RWPE2 (cell line): ENCODE results near the gene ACR.
A peak's percentile ranks its signal among the peaks of the same experiment; 100 is the strongest.

Experiments used
- ATAC-seq: fragments of 200-7000 bp; cut with Tn5 transposase; 3 replicates; pipeline ENCODE4 v1.9.1; 2021; ENCODE audit warnings: low read depth
- DNase-seq: peaks from one replicate; pipeline ENCODE4 v3.0.0-alpha.2; 2020; ENCODE audit warnings: low spot score
- H3K27ac ChIP-seq: fragments of 450-650 bp; 2 replicates; pipeline ENCODE4 v1.5.1; 2017; ENCODE audit warnings: mild to moderate bottlenecking; ENCODE audit not compliant: poor library complexity, severe bottlenecking
- H3K27me3 ChIP-seq: fragments of 250-450 bp; sonication (Bioruptor Pico); 2 replicates; pipeline ENCODE4 v1.5.1; 2021; ENCODE audit warnings: mild to moderate bottlenecking, moderate library complexity; ENCODE audit not compliant: insufficient read depth, poor library complexity, severe bottlenecking
- H3K36me3 ChIP-seq: fragments of 250-450 bp; sonication (Bioruptor Pico); 2 replicates; pipeline ENCODE4 v1.5.1; 2020; ENCODE audit warnings: low read depth, mild to moderate bottlenecking, moderate library complexity
- H3K4me1 ChIP-seq: fragments of 250-450 bp; sonication (Bioruptor Pico); 2 replicates; pipeline ENCODE4 v1.5.1; 2021; ENCODE audit warnings: mild to moderate bottlenecking, moderate library complexity; ENCODE audit not compliant: insufficient read depth, poor library complexity, severe bottlenecking
- H3K4me3 ChIP-seq: fragments of 250-450 bp; sonication (Bioruptor Pico); 2 replicates; pipeline ENCODE4 v1.5.1; 2021; ENCODE audit warnings: mild to moderate bottlenecking, moderate library complexity; ENCODE audit not compliant: severe bottlenecking
- H3K9me3 ChIP-seq: fragments of 250-450 bp; sonication (Bioruptor Pico); 2 replicates; pipeline ENCODE4 v1.5.1; 2021; ENCODE audit warnings: mild to moderate bottlenecking, moderate library complexity; ENCODE audit not compliant: severe bottlenecking
- TF ChIP-seq, protein P1 (sequence below): fragments of 450-650 bp; IDR thresholded peaks from one replicate; pipeline ENCODE4 v1.5.1; 2017; ENCODE audit warnings: mild to moderate bottlenecking, moderate library complexity; ENCODE audit not compliant: poor library complexity, severe bottlenecking

ACR gene

DNA sequence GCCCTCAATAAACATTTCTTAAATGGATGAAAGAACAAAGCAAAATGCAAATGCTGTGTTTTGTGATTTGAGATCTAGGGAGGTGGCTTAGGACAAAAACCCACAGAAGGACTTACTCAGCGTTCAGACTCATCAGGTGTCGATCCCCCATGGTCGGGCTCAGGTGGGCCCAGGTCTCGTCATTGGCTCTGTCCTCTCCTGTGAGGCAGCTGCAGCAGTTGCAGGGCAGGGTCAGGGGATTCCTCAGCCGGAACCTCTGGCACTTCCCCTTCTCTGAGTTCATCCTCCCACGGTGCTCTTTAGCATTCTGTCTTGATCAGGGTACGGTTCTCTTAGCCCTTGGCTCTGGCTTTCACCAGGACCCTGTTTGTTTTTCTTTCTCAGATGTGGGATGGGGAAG is 14.0 kb upstream of the ACR start:
- Histone ChIP-seq H3K4me3 (no peak overlapping the region), H3K36me3 (no peaks in the 10 kb centered on the region), H3K27me3 (no peaks in the 10 kb centered on the region), H3K27ac (no peak overlapping the region), H3K9me3 (no peaks in the 10 kb centered on the region), H3K4me1 (no peaks in the 10 kb centered on the region)
- TF ChIP-seq, protein P1, sequence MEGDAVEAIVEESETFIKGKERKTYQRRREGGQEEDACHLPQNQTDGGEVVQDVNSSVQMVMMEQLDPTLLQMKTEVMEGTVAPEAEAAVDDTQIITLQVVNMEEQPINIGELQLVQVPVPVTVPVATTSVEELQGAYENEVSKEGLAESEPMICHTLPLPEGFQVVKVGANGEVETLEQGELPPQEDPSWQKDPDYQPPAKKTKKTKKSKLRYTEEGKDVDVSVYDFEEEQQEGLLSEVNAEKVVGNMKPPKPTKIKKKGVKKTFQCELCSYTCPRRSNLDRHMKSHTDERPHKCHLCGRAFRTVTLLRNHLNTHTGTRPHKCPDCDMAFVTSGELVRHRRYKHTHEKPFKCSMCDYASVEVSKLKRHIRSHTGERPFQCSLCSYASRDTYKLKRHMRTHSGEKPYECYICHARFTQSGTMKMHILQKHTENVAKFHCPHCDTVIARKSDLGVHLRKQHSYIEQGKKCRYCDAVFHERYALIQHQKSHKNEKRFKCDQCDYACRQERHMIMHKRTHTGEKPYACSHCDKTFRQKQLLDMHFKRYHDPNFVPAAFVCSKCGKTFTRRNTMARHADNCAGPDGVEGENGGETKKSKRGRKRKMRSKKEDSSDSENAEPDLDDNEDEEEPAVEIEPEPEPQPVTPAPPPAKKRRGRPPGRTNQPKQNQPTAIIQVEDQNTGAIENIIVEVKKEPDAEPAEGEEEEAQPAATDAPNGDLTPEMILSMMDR = no peak
- DNase-seq (no peak), ATAC-seq (no peak)

DNA sequence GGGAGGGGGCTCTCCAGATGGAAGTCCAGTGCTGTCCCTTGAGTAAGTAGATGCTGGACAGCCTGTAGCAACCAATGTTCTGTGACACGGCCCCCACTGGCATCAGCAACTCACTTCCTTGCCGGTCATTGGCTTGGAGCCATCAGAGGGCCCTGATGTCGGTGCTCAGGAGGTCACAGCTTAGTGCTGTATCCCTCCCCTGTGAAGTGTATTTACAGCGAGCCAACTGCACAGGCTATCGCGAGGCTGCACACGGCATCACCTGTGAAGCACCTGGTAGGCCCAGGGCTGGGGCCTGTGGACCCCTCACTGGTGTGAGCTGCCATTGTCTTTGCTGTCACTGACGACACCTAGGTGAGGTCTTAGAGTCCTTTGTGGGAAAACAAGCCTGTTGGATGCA is 13.4 kb upstream of the ACR start:
- Histone ChIP-seq H3K36me3 (no peaks in the 10 kb centered on the region), H3K4me3 (no peak overlapping the region), H3K9me3 (no peaks in the 10 kb centered on the region), H3K27me3 (no peaks in the 10 kb centered on the region), H3K27ac (no peak overlapping the region), H3K4me1 (no peaks in the 10 kb centered on the region)
- DNase-seq (no peak), ATAC-seq (no peak)
- TF ChIP-seq, protein P1 = no peak

DNA sequence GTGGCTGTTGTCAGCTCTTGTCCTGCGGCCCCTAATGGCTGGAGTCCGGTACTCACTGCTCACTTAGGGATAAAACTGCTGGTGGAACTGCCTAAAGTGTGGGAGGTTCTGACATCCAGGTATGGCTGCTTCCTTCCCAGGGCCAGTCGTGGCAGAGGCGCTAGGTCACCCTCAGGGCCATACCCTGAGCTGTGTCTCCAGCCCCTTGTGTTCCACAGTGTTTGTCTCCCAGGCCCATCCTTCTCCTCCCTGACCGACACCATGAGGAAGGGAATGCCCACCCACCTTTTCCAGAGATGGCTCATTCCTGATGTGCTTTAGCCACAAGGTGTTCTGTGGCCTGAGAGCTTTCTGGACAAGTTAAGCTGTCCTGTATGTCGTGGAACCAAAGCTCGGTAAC is 12.4 kb upstream of the ACR start:
- H3K27ac ChIP-seq = no peak overlapping the region
- TF ChIP-seq, protein P1 = no peak
- DNase-seq (no peak), ATAC-seq (no peak)
- H3K27me3 ChIP-seq = no peaks in the 10 kb centered on the region
- no peaks in the 10 kb centered on the region for H3K36me3 ChIP-seq
- H3K9me3 ChIP-seq = no peaks in the 10 kb centered on the region
- H3K4me1 ChIP-seq = no peaks in the 10 kb centered on the region
- no peak overlapping the region for H3K4me3 ChIP-seq

DNA sequence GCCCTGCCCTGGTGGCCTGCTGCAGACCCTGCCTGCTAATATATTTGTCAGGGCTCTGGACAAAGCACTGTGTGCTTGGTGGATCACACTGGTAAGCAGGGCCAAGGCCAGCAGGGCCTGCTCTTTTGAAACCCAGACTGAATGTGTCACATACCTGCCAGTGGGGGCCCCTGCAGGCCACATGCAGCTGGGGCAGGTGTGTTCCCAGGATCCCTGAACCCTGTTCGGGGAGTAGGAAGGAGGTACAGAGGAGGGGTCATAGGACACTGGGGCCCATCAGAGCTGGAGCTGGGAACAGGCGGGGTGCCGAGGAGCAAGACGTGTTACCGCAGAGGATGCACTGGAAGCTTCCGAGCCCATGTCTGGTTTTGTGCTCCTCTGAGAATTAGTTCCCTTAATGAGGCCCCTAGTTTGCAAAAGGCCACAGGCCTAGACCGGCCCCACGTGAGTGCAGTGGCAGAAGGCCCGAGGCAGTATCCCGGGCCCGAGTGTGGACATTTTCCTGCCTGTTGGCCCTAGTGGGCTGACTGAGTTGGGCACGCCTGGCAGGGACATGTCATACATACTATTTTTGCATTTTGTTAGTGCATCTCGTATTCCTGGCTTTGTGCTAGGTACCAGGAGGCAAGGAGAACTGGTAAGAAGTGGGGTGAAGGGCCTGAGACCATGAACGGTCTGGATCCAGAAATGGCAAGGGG is 11.2 kb upstream of the ACR start:
- no peaks in the 10 kb centered on the region for H3K27me3 ChIP-seq
- H3K4me1 ChIP-seq = no peaks in the 10 kb centered on the region
- no peak overlapping the region for H3K4me3 ChIP-seq
- ATAC-seq = no peak
- no peaks in the 10 kb centered on the region for H3K9me3 ChIP-seq
- no peak overlapping the region for H3K27ac ChIP-seq
- TF ChIP-seq, protein P1 = no peak
- no peaks in the 10 kb centered on the region for H3K36me3 ChIP-seq
- DNase-seq = peak; percentile 23
